Measurements from ENCODE around the gene ILDR1. TPM values are rescaled to one million over a fixed set of nuclear protein-coding genes. Genes with fewer than 3 reads are reported as not detected.
"Not testable (repeated sequence)": the region's sequence is repeated elsewhere in the genome, so short reads cannot be mapped to it uniquely, and the experiment has no call there.

Gene ILDR1
- total and polyA plus RNA-seq, 4 donors, result 3.3 to 8.9 (median 4.2) TPM

GRCh38 chr3:122052968-122053367, 30.9 kb upstream of the ILDR1 start:
- H3K4me1 ChIP-seq (ENCODE audit: control insufficient read depth in 5 of 5, insufficient read depth in 5 of 5, low read length in 5 of 5), result no peaks in the 10 kb centered on the region
- no peak for DNase-seq
- TF ChIP-seq CTCF (IDR thresholded peaks at IDR 0.05; ENCODE audit: control extremely low read depth, extremely low read depth), result no peak
- no peaks in the 10 kb centered on the region for H3K36me3 ChIP-seq (ENCODE audit: control insufficient read depth in 4 of 4, insufficient read depth in 4 of 4, low read length in 4 of 4)
- 74 to 76% methylated on average over 3 of the region's 3 CpGs for WGBS, 2 donors
- no peak overlapping the region for H3K27ac ChIP-seq (ENCODE audit: low read depth in 1 of 2, low read length in 1 of 2)
- no peak overlapping the region for H3K4me3 ChIP-seq
- no peaks in the 10 kb centered on the region for H3K27me3 ChIP-seq (ENCODE audit: control insufficient read depth in 3 of 3, insufficient read depth in 3 of 3, low read length in 2 of 3)
- H3K9me3 ChIP-seq (ENCODE audit: control insufficient read depth in 4 of 4, insufficient read depth in 3 of 4, low read length in 3 of 4), result no peaks in the 10 kb centered on the region
- ATAC-seq (ENCODE audit: insufficient read depth, low FRiP score), result no peak
- no peak overlapping the region for H3K9ac ChIP-seq (ENCODE audit: insufficient read depth in 1 of 2, low read length in 2 of 2)

- DNase-seq; H3K9ac ChIP-seq (ENCODE audit: insufficient read depth in 1 of 2, low read length in 2 of 2): not testable (repeated sequence)
Measured at GRCh38 chr3:122047773-122048172, 25.7 kb upstream of the ILDR1 start.

GRCh38 chr3:122047296-122047695, 25.2 kb upstream of the ILDR1 start:
- not testable (repeated sequence) for DNase-seq; H3K27ac ChIP-seq (ENCODE audit: low read depth in 1 of 2, low read length in 1 of 2); H3K27me3 ChIP-seq (ENCODE audit: control insufficient read depth in 3 of 3, insufficient read depth in 3 of 3, low read length in 2 of 3); ATAC-seq (ENCODE audit: insufficient read depth, low FRiP score); H3K9me3 ChIP-seq (ENCODE audit: control insufficient read depth in 4 of 4, insufficient read depth in 3 of 4, low read length in 3 of 4); H3K4me1 ChIP-seq (ENCODE audit: control insufficient read depth in 5 of 5, insufficient read depth in 5 of 5, low read length in 5 of 5); H3K36me3 ChIP-seq (ENCODE audit: control insufficient read depth in 4 of 4, insufficient read depth in 4 of 4, low read length in 4 of 4); H3K4me3 ChIP-seq; H3K9ac ChIP-seq (ENCODE audit: insufficient read depth in 1 of 2, low read length in 2 of 2)
- WGBS, 2 donors, result 80 to 84% methylated on average over 1 to 8 of the region's 16 CpGs

More at GRCh38 chr3:122047773-122048172, 25.7 kb upstream of the ILDR1 start:
- H3K4me3 ChIP-seq; H3K27ac ChIP-seq (ENCODE audit: low read depth in 1 of 2, low read length in 1 of 2); H3K9me3 ChIP-seq (ENCODE audit: control insufficient read depth in 4 of 4, insufficient read depth in 3 of 4, low read length in 3 of 4); H3K4me1 ChIP-seq (ENCODE audit: control insufficient read depth in 5 of 5, insufficient read depth in 5 of 5, low read length in 5 of 5); H3K36me3 ChIP-seq (ENCODE audit: control insufficient read depth in 4 of 4, insufficient read depth in 4 of 4, low read length in 4 of 4); H3K27me3 ChIP-seq (ENCODE audit: control insufficient read depth in 3 of 3, insufficient read depth in 3 of 3, low read length in 2 of 3); ATAC-seq (ENCODE audit: insufficient read depth, low FRiP score): not testable (repeated sequence)
- WGBS, 2 donors, result 92 to 95% methylated on average over 11 of the region's 11 CpGs

- no peak for DNase-seq
- Histone ChIP-seq H3K4me1 (ENCODE audit: control insufficient read depth in 5 of 5, insufficient read depth in 5 of 5, low read length in 5 of 5) (no peaks in the 10 kb centered on the region), H3K27me3 (ENCODE audit: control insufficient read depth in 3 of 3, insufficient read depth in 3 of 3, low read length in 2 of 3) (no peaks in the 10 kb centered on the region), H3K9me3 (ENCODE audit: control insufficient read depth in 4 of 4, insufficient read depth in 3 of 4, low read length in 3 of 4) (peaks cover 0 to 7% (median 0%) of the 10 kb centered on the region in 4 donors), H3K9ac (ENCODE audit: insufficient read depth in 1 of 2, low read length in 2 of 2) (no peak overlapping the region), H3K4me3 (no peak overlapping the region), H3K36me3 (ENCODE audit: control insufficient read depth in 4 of 4, insufficient read depth in 4 of 4, low read length in 4 of 4) (no peaks in the 10 kb centered on the region), H3K27ac (ENCODE audit: low read depth in 1 of 2, low read length in 1 of 2) (no peak overlapping the region)
- no peak for TF ChIP-seq CTCF (IDR thresholded peaks at IDR 0.05; ENCODE audit: control extremely low read depth, extremely low read depth)
- WGBS, 2 donors, result 65 to 91% methylated on average over 1 of the region's 1 CpG
- ATAC-seq (ENCODE audit: insufficient read depth, low FRiP score), result no peak
Measured at GRCh38 chr3:122033023-122033422, 11.0 kb upstream of the ILDR1 start.

GRCh38 chr3:122032531-122032930, 10.5 kb upstream of the ILDR1 start:
- H3K4me3 ChIP-seq, result no peak overlapping the region
- DNase-seq (no peak), ATAC-seq (ENCODE audit: insufficient read depth, low FRiP score) (no peak)
- H3K27ac ChIP-seq (ENCODE audit: low read depth in 1 of 2, low read length in 1 of 2), result no peak overlapping the region
- no peaks in the 10 kb centered on the region for H3K36me3 ChIP-seq (ENCODE audit: control insufficient read depth in 4 of 4, insufficient read depth in 4 of 4, low read length in 4 of 4)
- TF ChIP-seq CTCF (IDR thresholded peaks at IDR 0.05; ENCODE audit: control extremely low read depth, extremely low read depth), result no peak
- no peak overlapping the region for H3K9ac ChIP-seq (ENCODE audit: insufficient read depth in 1 of 2, low read length in 2 of 2)
- H3K9me3 ChIP-seq (ENCODE audit: control insufficient read depth in 4 of 4, insufficient read depth in 3 of 4, low read length in 3 of 4), result peaks cover 0 to 7% (median 0%) of the 10 kb centered on the region in 4 donors
- H3K27me3 ChIP-seq (ENCODE audit: control insufficient read depth in 3 of 3, insufficient read depth in 3 of 3, low read length in 2 of 3), result no peaks in the 10 kb centered on the region
- WGBS, 2 donors, result 95 to 96% methylated on average over 1 of the region's 1 CpG
- no peaks in the 10 kb centered on the region for H3K4me1 ChIP-seq (ENCODE audit: control insufficient read depth in 5 of 5, insufficient read depth in 5 of 5, low read length in 5 of 5)

Measured in lung (tissue), 12 donors.